Activated T-cell treated with anti-CD3 and anti-CD28 coated beads for 24 hours (primary cell): ENCODE measurements around the gene KLF12.

Experiments used
- DNase-seq: peaks from one replicate; pipeline ENCODE4 v3.0.0-alpha.2; 2020; ENCODE audit warnings: low read depth

Gene KLF12

GRCh38 chr13:74134221-74134776 is at the start of gene KLF12:
TSS of gene KLF12 (minus strand) at chr13:74134404.
- peak; percentile 89 for DNase-seq

GRCh38 chr13:74182491-74182890 is 48.3 kb upstream of the KLF12 start:
- DNase-seq, result no peak

GRCh38 chr13:74174810-74175209 is 40.6 kb upstream of the KLF12 start:
- no peak for DNase-seq

- DNase-seq, result no peak
These were observed 39.6 kb upstream of the KLF12 start for GRCh38 chr13:74173822-74174221.

- no peak for DNase-seq
These were observed 37.4 kb upstream of the KLF12 start for GRCh38 chr13:74171641-74172040.

- no peak for DNase-seq
These were observed 35.5 kb upstream of the KLF12 start for GRCh38 chr13:74169676-74170075.

- no peak for DNase-seq
These were observed 34.1 kb upstream of the KLF12 start for GRCh38 chr13:74168263-74168675.

GRCh38 chr13:74166261-74167004 is 32.2 kb upstream of the KLF12 start:
- DNase-seq, result no peak

GRCh38 chr13:74162782-74163181 is 28.6 kb upstream of the KLF12 start:
- DNase-seq, result no peak

GRCh38 chr13:74162135-74162534 is 27.9 kb upstream of the KLF12 start:
- no peak for DNase-seq

GRCh38 chr13:74158571-74159352 is 24.6 kb upstream of the KLF12 start:
- no peak for DNase-seq

GRCh38 chr13:74158028-74158427 is 23.8 kb upstream of the KLF12 start:
- DNase-seq, result no peak

GRCh38 chr13:74154981-74155380 is 20.8 kb upstream of the KLF12 start:
- no peak for DNase-seq

GRCh38 chr13:74153316-74153715 is 19.1 kb upstream of the KLF12 start:
- no peak for DNase-seq

- no peak for DNase-seq
These were observed 17.7 kb upstream of the KLF12 start for GRCh38 chr13:74151859-74152258.

GRCh38 chr13:74148352-74148751 is 14.1 kb upstream of the KLF12 start:
- DNase-seq, result no peak

GRCh38 chr13:74145249-74145975 is 11.2 kb upstream of the KLF12 start:
- DNase-seq, result no peak

- DNase-seq, result no peak
These were observed 10.1 kb upstream of the KLF12 start for GRCh38 chr13:74144269-74144668.

- no peak for DNase-seq
These were observed 8.1 kb upstream of the KLF12 start for GRCh38 chr13:74142257-74142656.

GRCh38 chr13:74138241-74138640 is 4.0 kb upstream of the KLF12 start:
- DNase-seq, result no peak

GRCh38 chr13:74136084-74136658 is 2.0 kb upstream of the KLF12 start:
- DNase-seq, result peak; percentile 20
